PC-9 (cell line): ENCODE measurements around the gene TAS1R2. TPM values are rescaled to one million over a fixed set of nuclear protein-coding genes. Genes with fewer than 3 reads are reported as not detected.

ENCODE experiments used
- BruUV-seq: library from RNA; stranded (reverse); fragments of 400-500 nt; replicated peaks from 2 replicates; lab custom pipeline; 2021; lab: Mats Ljungman, UMichigan
- CTCF ChIA-PET: fragments of 300-600 bp; sonication (Branson Sonifier 250); formaldehyde crosslinking; loops from one replicate; lab custom pipeline; 2022; ENCODE audit warnings: antibody characterized with exemption; lab: Charles Lee
- POLR2A ChIA-PET: fragments of 300-600 bp; sonication (Branson Sonifier 250); formaldehyde crosslinking; loops from one replicate; lab custom pipeline; 2022; ENCODE audit warnings: antibody characterized with exemption; ENCODE audit not compliant: unreplicated experiment; lab: Charles Lee
- DNase-seq, 2 experiments: peaks; one replicate each; pipeline versions ENCODE4 v3.0.0 to v3.0.0-alpha.2; 2015 to 2022; ENCODE audit warnings: mixed read lengths in 1 of 2
- H2AFZ ChIP-seq: fragments of 200-600 bp; sonication (generic); 2 replicates; pipeline ENCODE4 v1.8.1; 2017; ENCODE audit warnings: antibody characterized with exemption
- H3F3A ChIP-seq: fragments of 200-600 bp; sonication (generic); 2 replicates; pipeline ENCODE4 v1.8.1; 2017; ENCODE audit warnings: antibody characterized with exemption, mild to moderate bottlenecking, low read depth; ENCODE audit not compliant: insufficient read depth
- H3K27ac ChIP-seq: fragments of 200-600 bp; sonication (generic); 2 replicates; pipeline ENCODE4 v1.6.1; 2016; ENCODE audit warnings: mixed run types
- H3K27me3 ChIP-seq: fragments of 200-600 bp; sonication (generic); 2 replicates; pipeline ENCODE4 v1.6.1; 2016; ENCODE audit warnings: low read depth, mixed run types; ENCODE audit not compliant: insufficient read depth
- H3K36me3 ChIP-seq: fragments of 200-600 bp; sonication (generic); 2 replicates; pipeline ENCODE4 v1.6.1; 2016; ENCODE audit warnings: low read depth, mixed run types
- H3K4me1 ChIP-seq: fragments of 200-600 bp; sonication (generic); replicated peaks from 2 replicates; pipeline ENCODE4 v1.6.1; 2016; ENCODE audit warnings: mixed run types; ENCODE audit not compliant: insufficient read depth
- H3K4me2 ChIP-seq: fragments of 200-600 bp; sonication (generic); 2 replicates; pipeline ENCODE4 v1.6.1; 2017; ENCODE audit warnings: mixed run types
- H3K4me3 ChIP-seq: fragments of 200-600 bp; sonication (generic); 2 replicates; pipeline ENCODE4 v1.6.1; 2016; ENCODE audit warnings: mixed run types
- H3K79me2 ChIP-seq: fragments of 200-600 bp; sonication (generic); 2 replicates; pipeline ENCODE4 v1.6.1; 2017; ENCODE audit warnings: low read depth, mixed run types
- H3K9me2 ChIP-seq: fragments of 200-600 bp; sonication (generic); 2 replicates; pipeline ENCODE4 v1.8.1; 2017; ENCODE audit warnings: mild to moderate bottlenecking; ENCODE audit not compliant: insufficient read depth
- H3K9me3 ChIP-seq: fragments of 200-600 bp; sonication (generic); 2 replicates; pipeline ENCODE4 v1.8.1; 2016; ENCODE audit warnings: low read depth; ENCODE audit not compliant: insufficient read depth
- H4K20me1 ChIP-seq: fragments of 200-600 bp; sonication (generic); 2 replicates; pipeline ENCODE4 v1.8.1; 2017; ENCODE audit not compliant: insufficient read depth
- CTCF ChIP-seq: fragments of 200-600 bp; sonication (generic); conservative IDR thresholded peaks from 2 replicates; pipeline ENCODE4 v1.6.1; 2017; ENCODE audit warnings: mixed run types, antibody characterized with exemption, mild to moderate bottlenecking, moderate library complexity
- EZH2 ChIP-seq: fragments of 200-600 bp; sonication (generic); IDR thresholded peaks from 2 replicates; pipeline ENCODE4 v1.8.0; 2017; ENCODE audit warnings: antibody characterized with exemption, low read depth
- intact Hi-C: fragments of 100-400 bp; cut with micrococcal nuclease; formaldehyde crosslinking; loops from one replicate; pipeline ENCODE4 v1.10.0; 2022; ENCODE audit not compliant: unreplicated experiment
- total RNA-seq: library from RNA; stranded (reverse); gene quantifications from 2 replicates; pipeline ENCODE4 v1.2.3, GENCODE V29; 2021

The TAS1R2 gene
- total RNA-seq, 1 experiment from 2014 or later, result not detected

GRCh38 chr1:18902523-18903290 is 43.2 kb upstream of the TAS1R2 start, which contains the start of gene ALDH4A1:
Gene ALDH4A1, minus strand, starts transcription at chr1:18902555. Its CDS starts 32 bp downstream, at chr1:18902523.
- Histone ChIP-seq H3K4me3 (peak within 1 kb of the TSS; percentile 77), H3K79me2 (no peaks in the 10 kb centered on the region), H3K27me3 (no peaks in the 10 kb centered on the region), H3K4me2 (peak within 1 kb of the TSS; percentile 83), H2AFZ (peak within 1 kb of the TSS; percentile 83), H4K20me1 (no peaks in the 10 kb centered on the region), H3K36me3 (no peaks in the 10 kb centered on the region), H3K27ac (peak within 1 kb of the TSS; percentile 91), H3K9me2 (no peaks in the 10 kb centered on the region), H3F3A (peaks cover 14% of the 10 kb centered on the region), H3K9me3 (no peaks in the 10 kb centered on the region), H3K4me1 (peaks cover 20% of the 10 kb centered on the region)
- intact Hi-C loops, result loop anchor here (1.0 to 10.0 kb wide), 4 partner anchors 24 to 113 kb away; partner anchors contain the start of gene IFFO2
- no TSS peak for BruUV-seq
- DNase-seq, result peak; percentile 94 to 95
- no peak for TF ChIP-seq EZH2
- TF ChIP-seq CTCF, result no peak
- CTCF ChIA-PET, result interaction anchor here (0.6 to 1.4 kb wide), 3 partner anchors 10 to 195 kb away, joined by 3 to 8 read pairs (median 4); no protein-coding TSS in a partner anchor
- POLR2A ChIA-PET, result interaction anchor here (0.6 to 1.0 kb wide), 5 partner anchors 53 to 303 kb away, joined by 3 to 9 read pairs (median 6); no protein-coding TSS in a partner anchor

GRCh38 chr1:18901952-18902522 is 42.6 kb upstream of the TAS1R2 start:
- ChIA-PET POLR2A (interaction anchor here (0.6 to 1.0 kb wide), 3 partner anchors 54 to 109 kb away, joined by 3 to 6 read pairs (median 6); no protein-coding TSS in a partner anchor), CTCF (interaction anchor here (1.4 kb wide), 1 partner anchor 11 kb away, joined by 8 read pairs; no protein-coding TSS in a partner anchor)
- Histone ChIP-seq H3K36me3 (no peaks in the 10 kb centered on the region), H2AFZ (peak overlapping the region; percentile 83), H3K4me1 (peaks cover 20% of the 10 kb centered on the region), H4K20me1 (no peaks in the 10 kb centered on the region), H3K79me2 (no peaks in the 10 kb centered on the region), H3K9me3 (no peaks in the 10 kb centered on the region), H3F3A (peaks cover 14% of the 10 kb centered on the region), H3K4me3 (peak overlapping the region; percentile 77), H3K4me2 (peak overlapping the region; percentile 83), H3K27ac (peak overlapping the region; percentile 91), H3K27me3 (no peaks in the 10 kb centered on the region), H3K9me2 (no peaks in the 10 kb centered on the region)
- no TSS peak for BruUV-seq
- TF ChIP-seq EZH2, result no peak
- TF ChIP-seq CTCF, result no peak
- intact Hi-C loops, result loop anchor here (1.0 to 10.0 kb wide), 3 partner anchors 24 to 109 kb away; partner anchors contain the start of gene IFFO2
- DNase-seq, result no peak

GRCh38 chr1:18901147-18901951 is 41.9 kb upstream of the TAS1R2 start:
- Histone ChIP-seq H3F3A (peaks cover 14% of the 10 kb centered on the region), H3K4me1 (peaks cover 20% of the 10 kb centered on the region), H3K9me3 (no peaks in the 10 kb centered on the region), H3K36me3 (no peaks in the 10 kb centered on the region), H4K20me1 (no peaks in the 10 kb centered on the region), H3K4me3 (peak overlapping the region; percentile 77), H3K9me2 (no peaks in the 10 kb centered on the region), H3K27me3 (no peaks in the 10 kb centered on the region), H3K79me2 (no peaks in the 10 kb centered on the region), H3K27ac (no peak overlapping the region), H2AFZ (no peak overlapping the region; the same call in 1 of the 2 replicates), H3K4me2 (peak overlapping the region; percentile 83)
- BruUV-seq, result TSS peak; percentile 42
- ChIA-PET POLR2A (no interaction called here), CTCF (no interaction called here)
- TF ChIP-seq EZH2 (no peak), CTCF (no peak)
- DNase-seq, result no peak
- intact Hi-C loops, result loop anchor here (10.0 kb wide), 1 partner anchor 53 kb away; the partner anchor contains the start of gene IFFO2
